H9 (cell line): ENCODE results near the gene ANAPC2. TPM values are rescaled to one million over a fixed set of nuclear protein-coding genes. Genes with fewer than 3 reads are reported as not detected.

Experiments used
- DNase-seq: peaks from one replicate; pipeline ENCODE4 v3.0.0-alpha.2; 2017
- H2AFZ ChIP-seq: one replicate; pipeline ENCODE4 v1.6.1; 2013; ENCODE audit warnings: mild to moderate bottlenecking, low read length, control low read depth, moderate library complexity
- H2AK5ac ChIP-seq: 2 replicates; pipeline ENCODE4 v1.6.1; 2013; ENCODE audit warnings: low read length, control low read depth, mixed read lengths; ENCODE audit not compliant: insufficient read length
- H2BK120ac ChIP-seq: one replicate; pipeline ENCODE4 v1.6.1; 2013; ENCODE audit warnings: low read depth, mild to moderate bottlenecking, low read length, control low read depth, inconsistent platforms; ENCODE audit not compliant: poor library complexity, severe bottlenecking
- H2BK12ac ChIP-seq: 2 replicates; pipeline ENCODE4 v1.6.1; 2013; ENCODE audit warnings: low read length, control low read depth, mixed read lengths, low read depth; ENCODE audit not compliant: insufficient read length
- H2BK15ac ChIP-seq: 2 replicates; pipeline ENCODE4 v1.6.1; 2013; ENCODE audit warnings: low read depth, low read length, control low read depth
- H2BK20ac ChIP-seq: one replicate; pipeline ENCODE4 v1.6.1; 2013; ENCODE audit warnings: low read depth, mild to moderate bottlenecking, low read length, control low read depth, inconsistent platforms; ENCODE audit not compliant: poor library complexity, severe bottlenecking
- H2BK5ac ChIP-seq: 2 replicates; pipeline ENCODE4 v1.6.1; 2013; ENCODE audit warnings: low read length, control low read depth, mixed read lengths; ENCODE audit not compliant: insufficient read length
- H3K14ac ChIP-seq: 2 replicates; pipeline ENCODE4 v1.6.1; 2013; ENCODE audit warnings: low read length, control low read depth; ENCODE audit not compliant: insufficient read depth
- H3K18ac ChIP-seq: 2 replicates; pipeline ENCODE4 v1.6.1; 2013; ENCODE audit warnings: low read depth, mild to moderate bottlenecking, mixed read lengths, low read length, control low read depth; ENCODE audit not compliant: insufficient read length
- H3K23ac ChIP-seq: 2 replicates; pipeline ENCODE4 v1.6.1; 2013; ENCODE audit warnings: low read length, control low read depth, mixed read lengths, low read depth; ENCODE audit not compliant: insufficient read length
- H3K23me2 ChIP-seq: 2 replicates; pipeline ENCODE4 v1.6.1; 2013; ENCODE audit warnings: low read depth, mild to moderate bottlenecking, mixed read lengths, low read length, control low read depth; ENCODE audit not compliant: insufficient read length, poor library complexity, severe bottlenecking
- H3K27ac ChIP-seq: 2 replicates; pipeline ENCODE4 v1.5.1; 2013; ENCODE audit warnings: low read length, control low read depth, mixed read lengths, low read depth; ENCODE audit not compliant: insufficient read length
- H3K27me3 ChIP-seq: 2 replicates; pipeline ENCODE4 v1.6.1; 2013; ENCODE audit warnings: low read length, control low read depth, inconsistent platforms; ENCODE audit not compliant: insufficient read depth
- H3K4ac ChIP-seq: 2 replicates; pipeline ENCODE4 v1.6.1; 2013; ENCODE audit warnings: low read depth, mild to moderate bottlenecking, control low read depth, inconsistent platforms, low read length, moderate library complexity
- H3K4me1 ChIP-seq: 2 replicates; pipeline ENCODE4 v1.6.1; 2013; ENCODE audit warnings: low read length, control low read depth, inconsistent platforms; ENCODE audit not compliant: insufficient read depth
- H3K4me2 ChIP-seq: 2 replicates; pipeline ENCODE4 v1.6.1; 2013; ENCODE audit warnings: low read length, control low read depth, mixed read lengths; ENCODE audit not compliant: insufficient read length, insufficient read depth
- H3K56ac ChIP-seq: 2 replicates; pipeline ENCODE4 v1.6.1; 2013; ENCODE audit warnings: low read depth, mild to moderate bottlenecking, mixed read lengths, low read length, control low read depth; ENCODE audit not compliant: insufficient read length
- H3K79me1 ChIP-seq: 2 replicates; pipeline ENCODE4 v1.6.1; 2013; ENCODE audit warnings: low read depth, mild to moderate bottlenecking, moderate library complexity, low read length, control low read depth, inconsistent platforms; ENCODE audit not compliant: insufficient read depth, poor library complexity, severe bottlenecking
- H3K79me2 ChIP-seq: 2 replicates; pipeline ENCODE4 v1.6.1; 2013; ENCODE audit warnings: low read length, control low read depth, inconsistent platforms; ENCODE audit not compliant: insufficient read depth
- H3K9ac ChIP-seq: 2 replicates; pipeline ENCODE4 v1.6.1; 2013; ENCODE audit warnings: low read length, control low read depth, mixed read lengths; ENCODE audit not compliant: insufficient read length; ENCODE audit errors: extremely low read depth
- H3K9me3 ChIP-seq: one replicate; pipeline ENCODE4 v1.6.1; 2013; ENCODE audit warnings: low read depth, low read length, inconsistent platforms; ENCODE audit not compliant: control insufficient read depth
- H3T11ph ChIP-seq: one replicate; pipeline ENCODE4 v1.6.1; 2013; ENCODE audit warnings: mild to moderate bottlenecking, low read length, control low read depth, inconsistent platforms
- H4K20me1 ChIP-seq: one replicate; pipeline ENCODE4 v1.6.1; 2013; ENCODE audit not compliant: control insufficient read depth, insufficient read length, insufficient read depth
- H4K5ac ChIP-seq: 2 replicates; pipeline ENCODE4 v1.6.1; 2013; ENCODE audit warnings: low read depth, mild to moderate bottlenecking, mixed read lengths, low read length, control low read depth; ENCODE audit not compliant: insufficient read length
- H4K8ac ChIP-seq: replicated peaks from 2 replicates; pipeline ENCODE4 v1.6.1; 2013; ENCODE audit warnings: low read length, control low read depth, mixed read lengths, low read depth; ENCODE audit not compliant: insufficient read length
- H4K91ac ChIP-seq: 2 replicates; pipeline ENCODE4 v1.6.1; 2013; ENCODE audit warnings: low read depth, mild to moderate bottlenecking, moderate library complexity, mixed read lengths, low read length, control low read depth; ENCODE audit not compliant: insufficient read length
- H3K27ac Mint-ChIP-seq, 3 experiments: 2 replicates in 2 of 3; 3 replicates in 1 of 3; pipeline ENCODE4 v1.8.0; 2020 to 2021; ENCODE audit warnings: mixed read lengths in 3 of 3, mild to moderate bottlenecking in 1 of 3, moderate library complexity in 1 of 3
- H3K27me3 Mint-ChIP-seq: 2 replicates; pipeline ENCODE4 v1.8.0; 2021; ENCODE audit warnings: low read depth, mild to moderate bottlenecking, moderate library complexity, mixed read lengths
- H3K36me3 Mint-ChIP-seq, 3 experiments: 2 replicates in 2 of 3; 3 replicates in 1 of 3; pipeline ENCODE4 v1.8.0; 2020 to 2021; ENCODE audit warnings: low read depth in 3 of 3, mixed read lengths in 3 of 3; ENCODE audit not compliant: insufficient read depth in 1 of 3
- H3K4me1 Mint-ChIP-seq, 2 experiments: 2 replicates each; pipeline ENCODE4 v1.8.0; 2020; ENCODE audit warnings: mixed read lengths in 2 of 2
- H3K4me3 Mint-ChIP-seq, 2 experiments: 2 replicates in 1 of 2; 3 replicates in 1 of 2; pipeline ENCODE4 v1.8.0; 2020 to 2021; ENCODE audit warnings: mild to moderate bottlenecking in 2 of 2, mixed read lengths in 2 of 2, moderate library complexity in 1 of 2
- H3K9me3 Mint-ChIP-seq, 2 experiments: 2 replicates in 1 of 2; 3 replicates in 1 of 2; pipeline ENCODE4 v1.8.0; 2020; ENCODE audit warnings: mild to moderate bottlenecking in 2 of 2, mixed read lengths in 2 of 2, moderate library complexity in 1 of 2
- CTCF ChIP-seq: fragments of 200-600 bp; sonication (generic); conservative IDR thresholded peaks from 3 replicates; pipeline ENCODE4 v1.8.0; 2021; ENCODE audit warnings: antibody characterized with exemption, mild to moderate bottlenecking
- WGBS: extraction: QIAGEN DNeasy Blood & Tissue Kit; methylation state at CpG from one replicate; pipeline ENCODE4 v1.1.7; 2013; ENCODE audit warnings: missing lambda C conversion rate, low lambda C conversion rate, mixed read lengths; ENCODE audit not compliant: insufficient read length; ENCODE audit errors: extremely low coverage; 5-methylcytosine and 5-hydroxymethylcytosine counted together
- total RNA-seq: library from RNA; stranded (reverse); gene quantifications from 2 replicates; pipeline ENCODE4 v1.2.1, GENCODE V29; 2021

ANAPC2 gene
- total RNA-seq, 1 experiment from 2014 or later, result 54.8 TPM

DNA sequence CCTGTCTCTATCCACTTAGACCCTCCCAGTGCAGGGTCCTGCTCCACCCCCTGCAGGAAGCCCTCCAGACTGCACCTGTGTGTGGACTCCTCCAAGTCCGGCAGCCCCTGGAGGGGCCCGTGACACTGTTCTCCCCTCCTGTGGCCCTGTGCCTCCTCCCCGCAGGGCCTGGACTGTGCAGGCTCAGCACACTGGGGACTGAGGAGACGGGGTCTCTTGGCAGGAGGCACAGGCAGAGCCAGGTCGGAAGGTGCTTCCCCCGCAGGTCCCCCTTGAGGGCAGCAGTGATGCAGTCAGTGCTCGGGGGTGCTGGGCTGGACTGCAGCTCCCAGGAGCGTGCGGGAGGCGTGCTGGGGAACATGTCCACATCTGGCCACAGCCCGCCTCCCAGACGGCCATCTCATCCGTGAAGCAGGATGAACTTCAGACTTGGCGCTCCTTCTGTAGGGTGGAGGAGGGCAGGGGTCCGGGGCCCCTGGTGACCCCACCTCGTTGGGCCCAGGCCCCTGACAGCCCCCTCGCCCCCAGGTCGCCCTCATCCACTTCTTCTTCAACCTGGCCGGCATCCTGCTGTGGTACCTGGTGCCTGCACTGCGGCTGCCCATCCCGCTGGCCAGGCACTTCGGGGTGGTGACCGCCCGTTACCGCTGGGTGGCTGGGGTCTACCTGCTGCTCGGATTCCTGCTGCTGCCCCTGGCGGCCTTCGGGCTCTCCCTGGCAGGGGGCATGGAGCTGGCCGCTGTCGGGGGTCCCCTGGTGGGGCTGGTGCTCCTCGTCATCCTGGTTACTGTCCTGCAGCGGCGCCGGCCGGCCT lies 47.3 kb upstream of the ANAPC2 start:
- H3K23me2 ChIP-seq, result no peaks in the 10 kb centered on the region
- no peak overlapping the region for H3K14ac ChIP-seq
- H3K23ac ChIP-seq, result no peak overlapping the region
- DNase-seq, result peak; percentile 68
- H2AK5ac ChIP-seq, result no peak overlapping the region
- Mint-ChIP-seq H3K4me3 (no peak overlapping the region), H3K27ac (peak overlapping the region in 2 of 3 experiments; percentile 34 to 76; a peak in 2 of 7 replicates), H3K27me3 (peaks cover 7% of the 10 kb centered on the region), H3K36me3 (peaks cover 0 to 5% (median 0%) of the 10 kb centered on the region in 3 experiments; a peak in 3 of 7 replicates), H3K9me3 (no peaks in the 10 kb centered on the region), H3K4me1 (peaks cover 12 to 20% of the 10 kb centered on the region in 2 experiments)
- no peak overlapping the region for H3K9ac ChIP-seq
- H4K5ac ChIP-seq, result no peak overlapping the region
- H2BK20ac ChIP-seq, result no peak overlapping the region
- H4K91ac ChIP-seq, result no peak overlapping the region
- H3K27ac ChIP-seq, result no peak overlapping the region
- H3K18ac ChIP-seq, result no peak overlapping the region
- peaks cover 3% of the 10 kb centered on the region; the same call in 1 of the 2 replicates for H3K4me1 ChIP-seq
- no peak overlapping the region for H2BK15ac ChIP-seq
- H2BK120ac ChIP-seq, result no peak overlapping the region
- H3K4ac ChIP-seq, result no peak overlapping the region
- H3T11ph ChIP-seq, result no peak overlapping the region
- no peaks in the 10 kb centered on the region for H3K27me3 ChIP-seq
- no peak overlapping the region for H4K8ac ChIP-seq
- H3K79me1 ChIP-seq, result no peaks in the 10 kb centered on the region
- WGBS, result no CpG with 5 or more reads among the region's 35 CpGs
- no peak overlapping the region for H2AFZ ChIP-seq
- no peak overlapping the region for H2BK5ac ChIP-seq
- peak; percentile 52 for TF ChIP-seq CTCF
- no peak overlapping the region for H3K56ac ChIP-seq
- H4K20me1 ChIP-seq, result no peaks in the 10 kb centered on the region
- no peaks in the 10 kb centered on the region for H3K9me3 ChIP-seq
- H2BK12ac ChIP-seq, result no peak overlapping the region
- no peaks in the 10 kb centered on the region for H3K79me2 ChIP-seq
- H3K4me2 ChIP-seq, result no peak overlapping the region
